ENCODE results near the gene IMMT.

- TF ChIP-seq CTCF (IDR thresholded peaks at IDR 0.05) = no peak
- TF ChIP-seq POLR2A (IDR thresholded peaks at IDR 0.05) = no peak
These were observed 97.3 kb downstream of the IMMT start for GRCh38 chr2:86097913-86098312.

Data from upper lobe of left lung (tissue), 4 donors.